ENCODE results near the gene TIPRL. TPM values are rescaled to one million over a fixed set of nuclear protein-coding genes. Genes with fewer than 3 reads are reported as not detected.
"Not testable (repeated sequence)": the region's sequence is repeated elsewhere in the genome, so short reads cannot be mapped to it uniquely, and the experiment has no call there.

Gene TIPRL
- total and polyA plus RNA-seq, 9 of the 15 experiments (the other 6 are each of a cell fraction or from before 2014, with no cell fraction given), result 41.4 to 90.2 (median 69.9) TPM

DNA sequence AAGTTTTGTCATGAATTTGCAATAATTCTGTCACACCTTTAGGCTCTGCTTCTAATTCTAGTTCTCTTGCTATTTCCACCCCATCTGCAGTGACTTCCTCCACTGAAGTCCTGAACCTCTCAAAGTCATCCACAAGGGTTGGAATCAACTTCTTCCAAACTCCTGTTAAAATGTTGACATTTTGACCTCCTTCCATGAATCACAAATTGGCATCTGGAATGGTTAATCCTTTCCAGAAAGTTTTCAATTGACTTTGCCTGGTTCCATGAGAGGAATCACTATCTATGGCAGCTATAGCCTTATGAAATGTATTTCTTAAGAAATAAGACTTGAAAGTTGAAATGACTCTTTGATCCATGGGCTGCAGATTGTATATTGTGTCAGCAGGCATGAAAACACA is 27.3 kb downstream of the TIPRL start:
- Histone ChIP-seq H3K36me3 (ENCODE audit: control insufficient read depth, insufficient read depth, low read length) (peaks cover 26% of the 10 kb centered on the region; the same call in 2 of the 3 replicates), H2AFZ (ENCODE audit: low read depth, low read length) (no peak overlapping the region), H3K9me3 (replicated peaks; ENCODE audit: control insufficient read depth, insufficient read depth, low read depth, low read length) (no peaks in the 10 kb centered on the region; the same call in 1 of the 2 replicates), H4K20me1 (replicated peaks; ENCODE audit: control insufficient read depth, insufficient read depth, low read length) (no peaks in the 10 kb centered on the region), H3K4me3 (no peak overlapping the region), H3K27ac (ENCODE audit: extremely low read depth, low read depth, low read length) (no peak overlapping the region), H3K9ac (ENCODE audit: insufficient read depth in 1 of 2, low read depth in 2 of 2, low read length in 2 of 2) (no peak overlapping the region), H3K9me1 (ENCODE audit: control insufficient read depth, insufficient read depth, low read length) (no peaks in the 10 kb centered on the region), H3K4me2 (ENCODE audit: insufficient read depth, low read length) (no peak overlapping the region), H3K4me1 (replicated peaks in 1 of 2; ENCODE audit: control insufficient read depth in 2 of 2, insufficient read depth in 2 of 2, low read length in 2 of 2) (no peaks in the 10 kb centered on the region), H3K27me3 (ENCODE audit: control insufficient read depth in 2 of 2, insufficient read depth in 2 of 2, low read length in 2 of 2) (no peaks in the 10 kb centered on the region), H3K79me2 (ENCODE audit: control insufficient read depth, insufficient read depth, low read length) (no peaks in the 10 kb centered on the region)
- intact Hi-C loops (cut with micrococcal nuclease), result no loop called here
- TF ChIP-seq PRMT5 (CRISPR knock-in tag; IDR thresholded peaks at IDR 0.05) (no peak), POLR2B (IDR thresholded peaks at IDR 0.05; ENCODE audit: low read depth, partially characterized antibody) (peak; percentile 4)
- TF ChIP-seq, protein P1, sequence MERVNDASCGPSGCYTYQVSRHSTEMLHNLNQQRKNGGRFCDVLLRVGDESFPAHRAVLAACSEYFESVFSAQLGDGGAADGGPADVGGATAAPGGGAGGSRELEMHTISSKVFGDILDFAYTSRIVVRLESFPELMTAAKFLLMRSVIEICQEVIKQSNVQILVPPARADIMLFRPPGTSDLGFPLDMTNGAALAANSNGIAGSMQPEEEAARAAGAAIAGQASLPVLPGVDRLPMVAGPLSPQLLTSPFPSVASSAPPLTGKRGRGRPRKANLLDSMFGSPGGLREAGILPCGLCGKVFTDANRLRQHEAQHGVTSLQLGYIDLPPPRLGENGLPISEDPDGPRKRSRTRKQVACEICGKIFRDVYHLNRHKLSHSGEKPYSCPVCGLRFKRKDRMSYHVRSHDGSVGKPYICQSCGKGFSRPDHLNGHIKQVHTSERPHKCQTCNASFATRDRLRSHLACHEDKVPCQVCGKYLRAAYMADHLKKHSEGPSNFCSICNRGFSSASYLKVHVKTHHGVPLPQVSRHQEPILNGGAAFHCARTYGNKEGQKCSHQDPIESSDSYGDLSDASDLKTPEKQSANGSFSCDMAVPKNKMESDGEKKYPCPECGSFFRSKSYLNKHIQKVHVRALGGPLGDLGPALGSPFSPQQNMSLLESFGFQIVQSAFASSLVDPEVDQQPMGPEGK (CRISPR knock-in tag; IDR thresholded peaks at IDR 0.05; ENCODE audit: borderline replicate concordance), result no peak
- TF ChIP-seq, protein P2, sequence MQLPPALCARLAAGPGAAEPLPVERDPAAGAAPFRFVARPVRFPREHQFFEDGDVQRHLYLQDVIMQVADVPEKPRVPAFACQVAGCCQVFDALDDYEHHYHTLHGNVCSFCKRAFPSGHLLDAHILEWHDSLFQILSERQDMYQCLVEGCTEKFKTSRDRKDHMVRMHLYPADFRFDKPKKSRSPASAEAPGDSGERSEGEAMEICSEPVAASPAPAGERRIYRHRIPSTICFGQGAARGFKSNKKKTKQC (CRISPR knock-in tag; IDR thresholded peaks at IDR 0.05), result no peak
- FAIRE-seq, result no peak
- BruUV-seq (replicated peaks), result no TSS peak
- in situ Hi-C loops (cut with MboI), result no loop called here
- ChIA-PET CTCF (ENCODE audit: low intra/inter-chr PET ratio) (no interaction called here), POLR2A (interaction anchor here (0.6 to 1.7 kb wide), 3 partner anchors 14 to 1659 kb away, joined by 3 read pairs; no protein-coding TSS in a partner anchor)
- no peak for DNase-seq (ENCODE audit: extremely low read depth in 1 of 4, low spot score in 3 of 4)
- no peak; the same call in 2 of the 3 replicates for ATAC-seq

DNA sequence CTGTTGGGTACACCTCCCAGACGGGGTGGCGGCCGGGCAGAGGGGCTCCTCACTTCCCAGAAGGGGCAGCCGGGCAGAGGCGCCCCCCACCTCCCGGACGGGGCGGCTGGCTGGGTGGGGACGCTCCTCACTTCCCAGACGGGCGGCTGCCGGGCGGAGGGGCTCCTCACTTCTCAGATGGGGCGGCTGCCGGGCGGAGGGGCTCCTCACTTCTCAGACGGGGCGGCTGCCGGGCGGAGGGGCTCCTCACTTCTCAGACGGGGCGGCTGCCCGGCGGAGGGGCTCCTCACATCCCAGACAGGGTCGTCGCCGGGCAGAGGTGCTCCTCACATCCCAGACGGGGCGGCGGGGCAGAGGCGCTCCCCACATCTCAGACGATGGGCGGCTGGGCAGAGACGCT is 28.9 kb downstream of the TIPRL start:
- DNase-seq (ENCODE audit: extremely low read depth in 1 of 4, low spot score in 3 of 4); FAIRE-seq; H3K9ac ChIP-seq (ENCODE audit: insufficient read depth in 1 of 2, low read depth in 2 of 2, low read length in 2 of 2); H3K4me2 ChIP-seq (ENCODE audit: insufficient read depth, low read length); intact Hi-C loops (cut with micrococcal nuclease); H3K79me2 ChIP-seq (ENCODE audit: control insufficient read depth, insufficient read depth, low read length); H3K9me3 ChIP-seq (replicated peaks; ENCODE audit: control insufficient read depth, insufficient read depth, low read depth, low read length); ATAC-seq; H3K4me3 ChIP-seq; H3K27me3 ChIP-seq (ENCODE audit: control insufficient read depth in 2 of 2, insufficient read depth in 2 of 2, low read length in 2 of 2); in situ Hi-C loops (cut with MboI); BruUV-seq (replicated peaks); H3K9me1 ChIP-seq (ENCODE audit: control insufficient read depth, insufficient read depth, low read length); POLR2A ChIA-PET; H4K20me1 ChIP-seq (replicated peaks; ENCODE audit: control insufficient read depth, insufficient read depth, low read length); H2AFZ ChIP-seq (ENCODE audit: low read depth, low read length); H3K27ac ChIP-seq (ENCODE audit: extremely low read depth, low read depth, low read length); CTCF ChIA-PET (ENCODE audit: low intra/inter-chr PET ratio); H3K4me1 ChIP-seq (replicated peaks in 1 of 2; ENCODE audit: control insufficient read depth in 2 of 2, insufficient read depth in 2 of 2, low read length in 2 of 2): not testable (repeated sequence)
- 100% methylated on average over 3 of the region's 34 CpGs for WGBS (ENCODE audit: insufficient coverage, low coverage, missing lambda C conversion rate)
- peaks cover 25% of the 10 kb centered on the region; the same call in 2 of the 3 replicates for H3K36me3 ChIP-seq (ENCODE audit: control insufficient read depth, insufficient read depth, low read length)
